ENCODE measurements around the gene C15orf40.
"Not testable (repeated sequence)": the region's sequence is repeated elsewhere in the genome, so short reads cannot be mapped to it uniquely, and the experiment has no call there.

Gene C15orf40

GRCh38 chr15:82951472-82952157, 59.8 kb downstream of the C15orf40 start:
- no peak for DNase-seq

DNA sequence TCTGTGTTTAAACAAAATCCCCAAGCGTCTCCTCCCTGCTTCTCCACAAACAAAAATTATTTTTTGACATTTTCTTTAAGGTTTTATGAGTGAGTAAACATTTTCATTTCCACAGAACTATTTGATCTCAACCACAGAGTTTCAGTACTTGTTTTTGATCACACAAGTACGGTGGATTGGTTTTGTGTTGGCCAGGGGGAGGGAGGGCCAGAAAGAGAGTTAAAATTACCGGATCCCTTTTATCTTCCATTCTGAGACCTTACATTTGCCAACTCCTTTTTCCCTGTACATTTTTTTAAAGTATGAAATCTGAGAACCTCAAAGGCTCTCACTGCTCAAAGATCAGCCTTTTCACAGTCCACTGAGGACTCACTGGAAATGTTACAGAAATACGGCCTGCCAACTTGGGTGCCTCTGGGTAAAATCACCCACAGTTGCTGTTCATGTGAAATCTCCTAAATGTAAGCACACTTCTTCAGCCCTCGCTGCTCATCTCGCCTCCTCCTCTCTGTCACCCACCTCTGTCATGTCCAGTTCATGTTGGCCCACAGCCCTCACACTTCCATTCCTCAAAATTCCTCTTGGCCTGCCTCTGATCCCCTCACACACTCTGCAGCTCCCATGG, 60.6 kb downstream of the C15orf40 start:
- peak; percentile 13 for DNase-seq

GRCh38 chr15:82950295-82950694, 61.1 kb downstream of the C15orf40 start:
- no peak for DNase-seq

GRCh38 chr15:82946155-82946701, 65.2 kb downstream of the C15orf40 start:
- DNase-seq: no peak

- no peak for DNase-seq
These were observed 66.1 kb downstream of the C15orf40 start for GRCh38 chr15:82945326-82945725.

DNA sequence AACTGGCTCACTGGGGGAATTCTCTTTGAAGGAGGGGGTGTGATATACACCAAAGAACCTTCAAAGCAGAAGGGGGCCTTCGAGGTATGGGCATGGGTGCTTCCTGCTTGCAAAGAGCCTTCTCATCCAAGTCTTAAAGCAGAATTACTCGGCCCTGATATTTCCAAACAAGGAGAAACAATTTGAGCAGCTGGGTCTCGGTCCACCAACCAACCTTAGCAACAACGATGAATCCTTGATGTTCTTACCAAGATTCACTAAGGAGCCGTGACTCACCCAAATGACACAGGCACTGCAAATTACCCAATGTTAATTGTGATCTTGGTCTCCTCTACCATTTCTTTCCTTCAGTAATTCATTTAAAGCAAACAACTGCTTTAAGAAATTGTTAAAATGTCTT, 66.6 kb downstream of the C15orf40 start:
- DNase-seq: no peak

- no peak for DNase-seq
These were observed 67.4 kb downstream of the C15orf40 start for GRCh38 chr15:82944056-82944455.

GRCh38 chr15:82943176-82943575, 68.3 kb downstream of the C15orf40 start:
- no peak for DNase-seq

DNA sequence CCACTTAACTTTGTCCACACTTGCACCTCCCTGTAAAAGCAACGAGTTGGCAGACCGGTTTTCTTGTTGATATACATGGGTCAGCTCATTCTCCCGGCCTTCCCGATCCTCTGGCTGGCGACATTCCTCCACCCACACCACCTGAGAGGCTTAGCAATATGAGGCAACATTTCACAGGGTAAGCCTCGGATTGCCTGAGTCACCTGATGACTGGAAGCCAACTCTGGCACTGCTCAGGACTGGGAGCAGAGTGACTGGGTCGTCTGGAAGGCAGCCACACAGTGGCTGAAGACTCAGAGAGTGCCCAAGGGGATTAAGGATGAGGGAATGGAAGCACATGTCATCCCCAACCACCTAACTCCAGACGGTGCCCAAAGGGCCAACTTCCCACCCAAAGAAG, 68.7 kb downstream of the C15orf40 start:
- no peak for DNase-seq

DNA sequence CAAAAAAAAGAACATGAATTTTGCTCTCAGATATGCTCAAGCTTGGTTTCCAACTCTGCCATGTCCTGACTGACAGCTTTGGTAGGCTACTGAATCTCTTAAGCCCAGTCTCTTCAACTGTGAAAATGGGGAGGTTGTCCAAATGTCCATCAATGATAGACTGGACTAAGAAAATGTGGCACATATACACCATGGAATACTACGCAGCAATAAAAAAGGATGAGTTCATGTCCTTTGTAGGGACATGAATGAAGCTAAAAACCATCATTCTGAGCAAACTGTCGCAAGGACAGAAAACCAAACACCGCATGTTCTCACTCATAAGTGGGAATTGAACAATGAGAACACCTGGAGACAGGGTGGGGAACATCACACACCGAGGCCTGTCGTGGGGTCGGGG, 71.8 kb downstream of the C15orf40 start:
- not testable (repeated sequence) for DNase-seq

Data from activated CD4-positive, alpha-beta T cell treated with anti-CD3 and anti-CD28 coated beads for 48 hours (primary cell).